AG08395 (cell line): Measurements from ENCODE around the gene LIPT1.
"Not testable (repeated sequence)": the region's sequence is repeated elsewhere in the genome, so short reads cannot be mapped to it uniquely, and the experiment has no call there.

Experiments used
- DNase-seq: peaks from one replicate; pipeline ENCODE4 v3.0.0; 2012; ENCODE audit warnings: mixed read lengths, low spot score

LIPT1 gene

DNA sequence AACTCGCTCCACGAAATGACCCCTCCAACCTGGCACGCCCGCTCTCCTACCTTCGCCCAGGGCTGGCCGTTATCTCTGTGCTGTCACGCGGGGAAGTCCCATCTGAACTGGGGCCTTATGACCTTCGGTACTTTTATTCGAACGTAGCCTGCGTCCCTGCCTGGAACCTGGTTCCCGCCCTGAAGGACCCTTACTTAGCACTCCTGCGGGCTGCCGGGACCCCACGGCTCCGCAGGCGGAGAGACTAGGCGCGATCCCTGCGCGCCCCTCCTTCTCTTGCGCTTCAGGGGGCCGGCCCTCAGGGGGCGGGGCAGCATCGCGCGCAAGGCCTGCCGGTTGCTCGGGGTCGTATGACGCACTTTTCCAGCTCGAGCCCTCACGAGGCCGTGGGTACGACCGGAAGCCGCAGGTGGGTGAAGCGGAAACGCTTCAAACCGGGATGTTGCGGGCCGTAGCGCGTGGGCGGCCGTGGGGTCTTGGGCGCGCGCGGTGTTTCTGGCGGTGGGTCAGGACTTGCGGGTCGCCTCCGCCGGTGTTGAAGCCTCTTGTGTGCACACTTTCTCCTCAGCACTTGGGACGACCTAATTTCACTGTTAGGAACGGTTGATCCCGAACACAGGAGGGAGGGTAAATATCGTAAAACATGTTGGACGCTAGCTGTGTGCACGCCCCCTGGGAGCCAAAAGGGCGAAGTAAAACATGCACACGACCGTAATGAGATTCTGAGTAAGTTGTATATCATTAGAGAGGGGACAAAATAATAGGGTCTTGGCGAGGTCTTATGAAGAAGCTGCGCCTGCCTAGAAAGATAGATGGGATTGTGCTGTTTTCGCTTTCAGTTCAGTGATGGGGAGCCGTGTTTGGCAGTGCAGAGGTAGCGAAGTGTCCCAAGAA, at the start of gene LIPT1, which contains the start of gene TSGA10:
TSS of gene LIPT1 (plus strand) at position 325 of the 894 bp plus-strand sequence. CDS start 6,991 bp downstream, outside the sequence.
TSS of gene TSGA10 (minus strand) at position 300 of the 894 bp plus-strand sequence. CDS start 45,503 bp downstream, outside the sequence.
- DNase-seq, result peak; percentile 97

DNA sequence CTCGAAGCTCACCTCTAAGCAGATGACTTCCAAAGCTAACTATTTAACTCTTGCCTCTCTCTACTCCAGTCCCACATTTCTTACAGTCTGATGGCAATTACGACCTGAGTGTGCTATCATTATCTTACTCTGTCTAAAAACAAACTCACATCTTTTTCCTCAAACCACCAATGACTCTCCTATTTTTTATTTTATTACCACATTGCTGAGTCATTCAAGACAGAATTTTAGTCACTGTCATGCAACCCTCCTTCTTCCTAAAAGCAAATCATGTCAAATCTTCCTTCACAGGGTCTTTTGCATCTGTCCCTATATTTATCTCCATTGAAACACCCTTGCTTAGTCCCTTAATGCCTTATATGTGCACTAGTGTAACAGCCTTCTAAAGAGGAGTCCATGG, 47.9 kb upstream of the LIPT1 start:
- DNase-seq, result no peak

DNA sequence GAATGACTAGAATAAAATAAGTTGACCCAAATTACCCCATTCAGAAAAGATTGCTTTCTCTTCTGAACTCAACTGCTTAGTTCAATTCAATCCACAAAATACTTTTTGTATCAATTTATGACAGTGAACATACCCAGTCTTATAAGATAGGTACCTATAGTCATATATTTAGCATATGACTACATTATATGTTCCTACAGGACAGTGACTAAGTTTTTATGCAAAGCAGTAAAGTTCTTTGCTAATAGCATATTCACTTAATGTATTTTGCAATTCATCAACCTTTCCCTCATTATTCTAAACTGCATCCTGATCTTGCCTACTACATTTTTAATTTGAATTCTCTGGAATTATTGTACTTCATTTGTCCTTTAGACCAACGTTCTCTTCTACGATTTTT, 43.5 kb upstream of the LIPT1 start:
- DNase-seq, result no peak

DNA sequence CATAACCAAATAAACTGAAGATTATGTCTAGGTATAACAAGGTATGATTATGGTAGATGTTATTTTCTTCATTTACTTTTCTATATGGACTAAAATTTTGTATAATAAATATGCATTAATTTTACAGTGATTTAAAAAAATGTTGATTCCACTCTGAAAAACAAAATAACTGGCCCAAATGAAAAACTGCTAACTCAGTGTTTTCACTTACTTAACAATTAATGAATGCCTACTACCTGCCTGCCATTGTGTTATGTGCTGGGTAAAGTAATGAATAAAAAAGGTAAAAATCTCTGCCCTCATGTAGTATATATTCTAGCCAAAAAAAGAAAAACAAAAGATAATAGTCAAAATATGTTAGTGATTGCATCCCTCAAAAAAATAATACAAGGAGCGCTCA, 42.8 kb upstream of the LIPT1 start:
- no peak for DNase-seq

DNA sequence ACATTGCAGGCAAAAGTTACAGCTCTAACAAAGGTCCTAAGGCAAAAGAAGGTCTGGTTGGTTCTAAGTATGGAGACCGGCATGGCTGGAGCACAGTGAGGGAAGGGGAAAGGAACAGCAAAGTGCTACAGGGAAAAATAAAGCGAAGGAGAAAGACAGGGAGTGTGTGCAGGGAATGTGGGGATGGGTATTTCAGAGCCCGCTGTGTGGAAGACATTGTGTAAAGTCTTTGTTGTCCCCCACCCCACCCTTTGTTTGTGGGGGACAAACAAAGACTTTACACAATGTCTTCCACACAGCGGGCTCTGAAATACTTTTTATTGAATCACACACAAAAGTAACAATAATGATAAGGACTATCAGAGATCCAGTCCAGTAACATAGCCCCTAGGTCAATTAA, 42.1 kb upstream of the LIPT1 start:
- DNase-seq, result no peak

DNA sequence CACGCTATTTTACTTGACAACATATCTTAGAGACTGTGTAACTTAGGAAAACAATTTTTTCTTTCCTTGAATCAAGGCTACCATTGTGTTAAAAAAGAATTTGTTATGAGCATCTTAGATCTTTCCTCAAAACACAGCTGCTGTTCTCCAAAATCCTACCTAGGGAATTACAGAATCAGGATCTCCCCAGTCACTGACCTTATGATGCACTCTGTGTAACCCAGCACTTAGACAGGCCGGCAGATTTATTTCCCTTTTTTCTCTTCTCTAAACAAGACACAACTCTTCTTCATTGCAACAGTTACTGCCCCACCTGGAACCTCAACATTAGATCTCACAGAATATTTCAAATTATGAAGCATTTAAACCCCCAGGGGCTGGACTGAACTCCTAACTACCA, 26.8 kb upstream of the LIPT1 start:
- no peak for DNase-seq

DNA sequence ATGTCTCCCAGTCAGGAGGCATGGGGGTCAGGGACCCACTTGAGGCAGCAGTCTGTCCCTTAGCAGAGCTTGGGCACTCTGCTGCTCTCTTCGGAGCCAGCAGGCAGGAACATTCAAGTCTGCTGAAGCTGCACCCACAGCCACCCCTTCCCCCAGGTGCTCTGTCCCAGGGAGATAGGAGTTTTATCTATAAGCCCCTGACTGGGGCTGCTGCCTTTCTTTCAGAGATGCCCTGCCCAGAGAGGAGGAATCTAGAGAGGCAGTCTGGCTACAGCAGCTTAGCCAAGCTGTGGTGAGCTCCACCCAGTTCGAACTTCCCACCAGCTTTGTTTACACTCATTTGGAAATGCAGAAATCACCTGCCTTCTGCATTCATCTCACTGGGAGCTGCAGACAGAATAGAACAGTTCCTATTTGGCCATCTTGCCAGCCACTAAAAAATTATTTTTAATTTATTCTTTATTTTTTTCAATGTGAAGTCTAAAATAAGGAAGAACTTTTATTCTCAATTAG, 19.7 kb upstream of the LIPT1 start:
- DNase-seq, result not testable (repeated sequence)

DNA sequence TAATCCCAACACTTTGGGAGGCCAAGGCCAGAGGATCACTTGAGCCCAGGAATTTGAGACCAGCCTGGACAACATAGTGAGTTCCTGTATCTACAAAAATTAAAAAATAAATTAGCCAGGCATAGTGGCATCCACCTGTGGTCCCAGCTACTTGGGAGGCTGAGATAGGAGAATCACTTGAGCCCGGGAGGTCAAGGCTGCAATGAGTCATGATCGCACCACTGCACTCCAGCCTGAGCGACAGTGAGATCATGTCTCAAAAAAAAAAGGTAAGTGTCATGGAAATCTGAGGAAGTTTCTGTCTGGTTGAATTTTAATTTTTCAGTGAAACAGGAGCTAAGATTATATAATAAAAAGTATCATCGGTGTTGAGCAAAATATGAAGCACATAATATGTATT, 15.8 kb upstream of the LIPT1 start:
- no peak for DNase-seq

DNA sequence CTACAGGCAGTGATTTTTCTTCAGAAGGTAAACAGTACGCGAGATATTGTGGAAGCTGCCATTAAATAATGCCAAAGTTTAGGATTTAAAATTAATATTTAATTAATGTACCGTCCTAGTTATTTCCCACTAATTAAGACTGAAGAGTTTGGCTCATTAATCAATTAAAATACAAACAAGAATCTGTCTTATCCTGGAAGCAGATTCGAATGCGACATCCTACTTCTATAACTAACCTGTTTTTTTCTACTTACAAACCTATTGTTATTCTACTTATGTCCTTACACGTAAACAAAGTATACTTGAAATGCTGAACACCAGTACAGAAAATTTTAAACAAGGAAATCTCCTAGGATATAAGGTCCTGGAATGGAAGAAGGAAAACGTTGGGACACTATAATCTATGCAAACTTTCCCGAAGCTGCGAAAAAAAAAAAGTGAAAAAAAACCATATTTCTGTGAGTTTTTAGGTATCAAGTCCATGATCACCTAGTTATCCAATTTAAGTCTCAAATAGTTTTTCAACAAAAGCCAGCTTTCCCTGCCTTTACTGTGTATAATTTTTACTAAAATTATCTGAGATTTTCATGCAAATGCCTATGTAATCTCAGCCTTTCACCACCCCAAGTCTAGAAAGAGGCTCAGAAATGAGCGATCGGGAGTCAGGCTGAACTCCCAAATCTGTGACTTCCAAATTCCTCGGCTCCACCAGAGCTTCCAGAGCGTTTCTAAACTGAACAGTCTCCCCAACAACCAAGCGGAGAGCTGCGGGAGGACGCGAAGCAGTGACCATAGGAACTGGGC, 14.5 kb upstream of the LIPT1 start:
- peak; percentile 9 for DNase-seq

DNA sequence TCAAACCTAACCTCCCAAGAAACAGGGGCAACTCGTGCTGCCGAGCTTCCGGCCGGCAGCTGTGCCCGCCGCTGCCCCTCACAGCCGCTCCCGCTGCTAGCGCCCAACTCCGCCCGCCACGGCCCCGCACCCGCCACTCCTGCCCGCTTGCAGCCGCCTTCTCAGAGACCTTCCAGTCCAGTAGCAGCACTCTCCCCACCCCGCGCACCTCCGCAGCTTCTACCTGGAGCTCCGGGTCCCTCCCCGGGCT, 14.0 kb upstream of the LIPT1 start:
- DNase-seq, result no peak

DNA sequence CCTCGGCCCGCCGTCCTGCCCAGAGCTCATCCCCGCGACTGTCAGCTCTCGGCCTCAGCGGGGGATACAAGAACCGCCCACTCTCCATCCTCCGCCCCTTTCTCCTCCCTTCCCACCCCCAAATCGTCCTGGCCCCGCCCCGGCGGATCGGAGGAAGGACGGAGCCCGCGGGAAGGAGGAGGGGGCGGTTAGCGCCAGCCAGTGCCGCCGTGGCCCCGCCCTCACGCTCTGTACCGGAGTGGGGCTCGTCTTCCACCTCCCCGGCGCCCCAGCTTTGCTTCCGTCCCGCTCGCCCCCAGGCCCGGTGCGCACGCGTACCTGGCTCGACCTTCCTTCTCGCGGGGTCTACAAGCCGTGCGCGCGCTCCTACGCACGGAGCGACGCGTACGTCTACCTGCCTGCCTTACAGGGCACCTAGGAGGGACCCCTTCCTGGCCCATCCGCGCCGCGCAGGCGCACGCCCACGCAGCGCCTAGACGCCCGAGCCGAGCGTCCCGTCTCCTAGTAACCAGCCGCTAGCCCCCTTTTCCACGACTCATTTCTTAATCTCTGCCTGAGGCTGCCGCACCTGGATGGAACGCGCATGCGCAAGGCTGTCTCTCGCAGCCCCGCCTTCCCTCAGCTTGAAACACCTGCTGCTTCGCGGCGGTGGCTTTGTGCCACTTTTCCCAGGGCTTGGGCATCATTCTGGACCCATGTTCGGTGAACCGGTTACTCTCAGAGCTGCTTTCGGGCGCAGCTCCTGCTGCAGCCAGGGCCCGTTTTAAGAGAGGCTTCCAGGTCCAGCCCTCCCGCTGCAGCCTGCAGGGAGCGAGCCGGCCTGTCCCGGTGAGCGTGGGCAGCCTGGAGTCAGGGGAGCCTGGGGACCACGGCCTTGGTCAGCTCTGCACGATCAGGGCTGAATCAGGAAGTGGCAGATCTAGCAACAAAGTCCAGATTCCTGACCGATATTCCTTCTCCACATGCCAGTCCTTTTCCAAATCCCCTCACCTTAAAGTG, 13.4 kb upstream of the LIPT1 start, which contains the start of gene C2orf15:
TSS of gene C2orf15 (plus strand) at position 598 of the 999 bp plus-strand sequence. CDS start 8,852 bp downstream, outside the sequence.
- DNase-seq, result peak; percentile 84

DNA sequence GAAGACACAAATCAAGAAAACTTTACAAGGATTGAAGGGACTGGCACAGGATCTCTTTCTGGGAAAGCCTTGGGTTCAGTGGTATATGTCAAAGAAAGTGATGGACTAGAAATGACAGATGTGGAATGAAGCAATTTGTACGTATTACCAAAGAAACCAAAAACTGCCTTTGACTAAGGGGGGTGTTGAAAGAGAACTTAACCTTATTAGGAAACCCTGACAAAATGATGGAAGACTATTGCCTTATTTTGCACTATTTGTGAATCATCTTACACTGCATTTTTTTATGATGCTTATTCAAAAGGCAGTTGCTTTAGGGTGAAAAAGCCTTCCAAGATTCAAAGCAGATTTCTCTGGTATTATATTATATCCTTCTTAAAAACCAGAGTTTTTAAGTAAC, 4.1 kb upstream of the LIPT1 start:
- peak; percentile 6 for DNase-seq

DNA sequence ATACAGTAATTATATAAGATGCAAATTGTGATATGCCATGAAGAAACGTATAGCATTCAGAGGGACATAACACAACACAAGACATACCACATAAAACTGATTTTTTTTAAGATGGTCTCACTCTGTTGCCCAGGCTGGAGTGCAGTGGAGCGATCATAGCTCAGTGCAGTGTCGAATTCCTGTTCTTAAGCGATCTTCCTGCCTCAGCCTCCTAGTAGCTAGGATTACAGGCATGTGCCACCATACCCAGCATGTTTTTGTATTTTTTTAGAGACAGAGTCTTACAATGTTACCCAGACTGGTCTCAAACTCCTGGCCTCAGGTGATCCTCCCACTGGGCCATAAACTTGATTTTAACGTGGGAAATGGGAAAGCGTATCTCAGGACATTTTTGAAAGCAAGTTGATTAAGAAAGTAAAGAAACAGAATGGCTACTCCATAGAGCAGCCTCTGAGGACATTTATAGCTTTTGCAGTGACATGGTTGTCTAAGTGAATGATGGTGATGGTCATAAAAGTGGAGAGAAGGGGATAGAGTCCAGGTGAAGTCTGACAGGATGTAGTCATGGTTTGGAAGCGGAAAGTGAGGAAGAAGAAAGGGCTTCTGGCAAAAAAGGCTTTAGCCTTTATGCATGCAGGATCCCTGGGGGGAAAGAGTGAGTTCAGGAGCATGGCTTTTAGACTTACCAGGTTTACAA, 2.4 kb upstream of the LIPT1 start:
- no peak for DNase-seq

DNA sequence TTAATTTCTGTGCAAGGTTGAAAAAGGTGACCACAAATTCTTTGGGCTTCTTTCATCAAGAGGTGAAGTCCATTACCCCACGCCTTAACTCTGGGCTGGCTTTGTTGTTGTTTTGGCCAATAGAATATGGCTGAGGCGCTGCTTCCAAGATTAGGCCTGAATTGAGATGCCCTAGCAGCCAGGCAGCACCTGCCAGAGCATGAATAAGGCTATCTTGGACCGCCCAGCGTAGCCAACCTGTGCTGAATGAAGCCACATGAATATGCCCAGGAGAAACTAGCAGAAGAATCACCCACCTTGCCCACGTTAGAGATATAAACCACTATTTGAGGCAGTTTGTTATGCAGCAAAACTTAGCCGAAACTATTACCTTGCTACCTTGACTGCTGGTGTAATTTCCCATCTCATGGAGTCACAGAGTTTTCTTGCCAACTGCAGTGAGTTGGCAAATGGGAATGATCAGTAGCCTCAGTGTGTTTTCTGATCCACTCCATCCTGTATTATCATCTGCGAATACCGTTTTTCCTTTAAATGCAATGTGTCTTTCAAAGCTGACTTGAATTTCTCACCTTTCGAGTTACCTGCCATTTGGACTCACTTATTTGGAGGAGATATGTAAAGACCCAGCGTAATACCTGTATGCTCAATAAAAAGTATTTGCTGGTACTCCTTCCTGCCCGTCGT, 704 bp upstream of the LIPT1 start:
- DNase-seq, result peak; percentile 8

DNA sequence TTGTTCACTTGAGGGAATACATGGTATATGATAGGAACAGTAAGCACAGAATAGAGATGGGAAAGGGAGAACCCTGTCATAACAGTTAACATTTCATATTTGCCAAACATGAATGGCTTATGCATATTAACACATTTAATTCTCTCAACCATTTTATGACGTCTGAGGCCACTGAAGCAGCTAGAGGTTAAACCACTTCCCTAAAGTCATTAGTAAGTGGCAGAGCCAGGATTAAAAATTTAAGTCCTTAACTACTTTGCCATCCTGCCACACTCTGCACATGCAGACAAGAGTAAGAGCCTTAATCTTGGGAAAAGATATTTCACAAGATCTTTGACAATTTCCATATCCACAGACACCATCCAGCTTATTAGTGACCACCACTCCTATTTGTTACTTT, 2.1 kb downstream of the LIPT1 start:
- no peak for DNase-seq

DNA sequence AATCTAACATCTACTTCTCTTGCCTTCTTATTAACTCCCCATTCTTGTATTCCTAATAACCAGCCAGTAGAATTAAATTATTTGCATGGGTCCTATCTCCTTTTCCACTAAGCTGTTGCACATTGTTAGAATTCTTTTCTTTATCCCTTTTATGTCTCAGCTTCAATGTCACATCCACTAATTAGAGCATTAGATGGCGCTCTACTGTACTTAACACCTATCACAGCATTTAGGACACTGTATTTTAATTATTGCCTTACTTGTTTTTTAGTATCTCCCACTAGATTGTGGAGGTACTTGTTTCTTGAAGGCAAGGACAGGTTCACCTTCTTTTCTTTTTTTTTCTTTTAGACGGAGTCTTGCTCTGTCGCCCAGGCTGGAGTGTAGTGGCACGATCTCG, 3.8 kb downstream of the LIPT1 start:
- DNase-seq, result no peak

DNA sequence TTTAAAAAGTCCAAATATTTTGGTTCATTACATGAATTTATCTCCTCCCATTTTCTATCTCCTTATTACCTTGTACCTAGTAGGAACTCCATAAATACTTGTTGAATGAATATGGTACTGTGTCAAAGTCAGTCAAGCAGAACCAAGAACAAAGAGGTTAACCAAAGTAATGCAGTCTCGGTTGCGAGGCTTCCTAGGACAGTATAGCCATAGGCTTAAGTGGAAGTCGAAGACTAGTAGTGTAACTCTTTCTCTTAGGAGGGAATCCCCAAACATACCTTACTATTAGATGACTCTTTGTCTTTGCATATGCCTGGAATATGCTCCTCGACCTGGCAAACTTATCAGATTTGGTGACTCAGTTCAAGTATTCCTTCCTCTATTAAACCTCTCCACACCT, 4.8 kb downstream of the LIPT1 start:
- no peak for DNase-seq

DNA sequence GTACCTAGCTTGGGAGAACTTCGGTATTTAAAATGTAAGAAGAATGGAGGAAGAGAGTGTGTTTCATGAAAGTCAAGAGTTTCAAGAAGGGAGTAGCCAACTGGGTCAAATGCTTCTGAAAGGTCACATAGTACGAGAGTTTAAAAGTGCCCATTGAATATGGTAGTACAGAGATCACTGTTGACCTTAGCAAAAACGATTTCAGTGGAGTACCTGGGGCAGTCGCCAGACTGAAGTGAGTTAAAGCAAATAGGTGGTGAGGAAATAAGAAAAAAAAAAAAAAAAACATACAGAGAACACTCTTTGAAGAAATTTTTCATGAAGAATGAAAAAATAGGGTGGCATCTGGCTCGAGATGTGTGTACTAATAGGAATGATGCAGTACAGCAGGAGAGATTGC, 11.5 kb downstream of the LIPT1 start:
- DNase-seq, result no peak

DNA sequence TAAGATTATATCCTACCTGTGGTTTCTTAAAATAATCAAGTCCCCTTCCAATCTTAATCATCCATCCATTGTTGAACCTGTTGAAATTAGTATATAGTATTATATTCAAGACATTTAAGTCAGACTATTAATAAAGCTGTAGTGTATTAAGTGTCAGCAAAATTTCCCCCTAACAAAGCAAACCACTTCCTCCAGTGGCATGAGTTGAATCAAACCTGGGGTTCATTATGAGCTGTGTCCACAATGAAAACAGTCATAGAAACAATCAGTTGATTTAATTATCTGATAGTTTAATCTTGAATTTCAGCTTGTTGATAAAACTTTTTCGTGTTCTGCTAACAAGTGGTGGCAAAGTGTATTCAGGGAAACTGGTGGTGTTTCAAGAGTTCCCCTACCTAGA, 14.8 kb downstream of the LIPT1 start:
- DNase-seq, result no peak

DNA sequence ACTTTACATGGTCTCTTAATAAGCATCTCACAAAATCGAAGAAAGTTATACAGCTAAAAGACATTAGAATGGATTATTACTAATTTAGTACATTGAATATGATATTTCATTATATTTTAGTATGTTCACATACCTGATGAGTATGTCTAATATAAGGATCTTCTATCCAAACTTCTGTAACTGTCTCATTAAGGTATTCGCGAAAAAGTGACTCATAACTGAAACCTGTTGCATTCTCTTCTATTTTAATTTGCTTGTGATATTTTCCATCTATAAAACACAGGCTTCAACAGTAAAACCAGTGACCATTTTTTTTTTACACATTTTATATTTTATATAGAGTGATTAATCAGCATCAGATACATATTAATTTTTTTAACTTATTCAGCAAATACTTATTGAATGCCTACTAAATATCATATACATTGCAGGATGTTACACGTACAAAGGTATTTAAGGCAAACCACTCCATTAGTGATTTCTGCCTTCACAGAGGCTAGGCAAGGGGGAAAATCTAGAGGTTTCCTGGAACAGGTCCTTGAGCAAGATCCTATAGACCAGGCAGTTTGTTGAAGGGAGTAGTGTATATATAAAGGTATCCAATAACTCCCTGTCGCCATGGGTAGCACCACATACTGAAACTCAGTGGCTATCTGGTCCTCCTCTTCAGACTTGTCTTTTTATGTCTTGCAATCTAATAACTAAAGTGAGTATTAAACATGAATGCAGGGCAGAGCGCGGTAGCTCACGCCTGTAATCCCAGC, 16.8 kb downstream of the LIPT1 start:
- no peak for DNase-seq
